Measurements from ENCODE around the gene MPC1. TPM values are rescaled to one million over a fixed set of nuclear protein-coding genes. Genes with fewer than 3 reads are reported as not detected.

Gene MPC1
- total and polyA plus RNA-seq, 2 donors (not counting 3 experiments of a cell fraction or from before 2014, with no cell fraction given) = 15.5 to 17.5 TPM

DNA sequence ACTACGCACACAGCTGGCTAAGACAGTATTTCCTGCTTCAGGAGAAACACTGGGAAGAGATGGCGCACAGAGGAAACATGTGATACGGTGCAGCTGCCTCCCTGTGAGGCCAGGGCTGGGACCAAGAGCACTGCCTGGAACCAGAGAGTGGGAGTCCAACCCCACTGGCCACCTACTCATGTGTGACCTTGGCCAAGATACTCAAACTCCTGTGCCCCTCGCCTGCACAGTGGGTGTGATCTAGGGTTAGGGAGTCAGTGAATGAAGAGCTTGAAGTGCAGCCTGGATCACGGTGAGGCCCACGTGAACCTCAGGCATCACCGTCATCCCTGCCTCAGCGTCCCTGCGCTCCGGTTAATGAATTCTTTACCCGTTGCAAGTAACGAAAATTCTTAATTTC, 41.7 kb upstream of the MPC1 start:
- BruUV-seq (replicated peaks) = no TSS peak
- Histone ChIP-seq H3K9me3 (replicated peaks; ENCODE audit: control insufficient read depth, insufficient read depth, low read length) (no peaks in the 10 kb centered on the region), H3K4me1 (ENCODE audit: control insufficient read depth, extremely low read depth, insufficient read depth, low read length) (peaks cover 5% of the 10 kb centered on the region), H3K9me1 (replicated peaks; ENCODE audit: control insufficient read depth, extremely low read depth, insufficient read depth, low read length) (no peaks in the 10 kb centered on the region), H3K27ac (ENCODE audit: insufficient read depth, low read depth, low read length) (no peak overlapping the region), H3K27me3 (ENCODE audit: control insufficient read depth in 2 of 2, insufficient read depth in 2 of 2, low read length in 2 of 2) (no peaks in the 10 kb centered on the region), H3K79me2 (ENCODE audit: control insufficient read depth, insufficient read depth, low read length) (no peaks in the 10 kb centered on the region), H3K4me2 (ENCODE audit: insufficient read depth, low read length) (no peak overlapping the region), H3K9ac (replicated peaks; ENCODE audit: extremely low read depth, insufficient read depth, low read length) (no peak overlapping the region), H3K36me3 (ENCODE audit: control insufficient read depth in 2 of 2, extremely low read depth in 1 of 2, insufficient read depth in 2 of 2, low read length in 2 of 2) (peaks cover 0 to 25% of the 10 kb centered on the region in 2 experiments), H3K4me3 (replicated peaks in 1 of 3; ENCODE audit: insufficient read depth in 1 of 3, low read depth in 1 of 3, low read length in 3 of 3) (no peak overlapping the region), H2AFZ (ENCODE audit: low read depth, low read length) (no peak overlapping the region), H4K20me1 (replicated peaks; ENCODE audit: control insufficient read depth, extremely low read depth, insufficient read depth, low read length) (no peaks in the 10 kb centered on the region)
- dilution Hi-C loops (cut with MboI; ENCODE audit: extremely low pct_ligation_motif_present, low sequenced_read_pairs) (no loop called here), intact Hi-C loops (cut with micrococcal nuclease) (no loop called here)
- ChIA-PET CTCF (interaction anchor here (1.1 to 1.2 kb wide), 2 partner anchors 14 to 24 kb away, joined by 3 to 5 read pairs; no protein-coding TSS in a partner anchor), POLR2A (no interaction called here)
- TF ChIP-seq FOS (IDR thresholded peaks at IDR 0.05; ENCODE audit: borderline replicate concordance, insufficient read depth, low read length) (no peak), CTCF (IDR thresholded peaks at IDR 0.05; ENCODE audit: extremely low read depth in 1 of 2, insufficient read depth in 1 of 2, low read depth in 1 of 2, low read length in 2 of 2) (no peak), GATA2 (IDR thresholded peaks at IDR 0.05; ENCODE audit: insufficient read depth, insufficient read length, low read depth, low read length) (no peak)
- FAIRE-seq (no peak), DNase-seq (ENCODE audit: low read depth, low spot score) (no peak)

DNA sequence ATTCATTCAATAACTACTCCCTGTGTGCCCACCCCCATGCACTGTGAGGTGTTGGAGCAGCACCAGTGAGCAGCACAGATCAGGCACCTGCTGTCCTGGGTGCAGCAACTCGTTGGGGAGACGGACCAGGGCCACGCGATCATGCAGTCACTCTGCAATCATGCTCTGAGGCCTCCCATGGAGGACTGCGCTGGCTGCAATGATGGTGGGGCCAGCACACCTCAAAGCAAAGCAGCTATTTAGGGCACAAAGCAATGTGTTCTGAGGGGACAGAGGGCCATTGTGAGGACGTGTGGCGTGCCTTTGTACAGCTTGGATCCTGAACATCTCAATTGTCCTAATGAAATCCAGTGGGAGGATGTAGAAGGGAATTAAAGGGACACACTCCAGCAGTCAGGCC, 41.0 kb upstream of the MPC1 start:
- Histone ChIP-seq H3K36me3 (ENCODE audit: control insufficient read depth in 2 of 2, extremely low read depth in 1 of 2, insufficient read depth in 2 of 2, low read length in 2 of 2) (peaks cover 0 to 31% of the 10 kb centered on the region in 2 experiments), H3K9ac (replicated peaks; ENCODE audit: extremely low read depth, insufficient read depth, low read length) (no peak overlapping the region), H3K27me3 (ENCODE audit: control insufficient read depth in 2 of 2, insufficient read depth in 2 of 2, low read length in 2 of 2) (no peaks in the 10 kb centered on the region), H3K9me1 (replicated peaks; ENCODE audit: control insufficient read depth, extremely low read depth, insufficient read depth, low read length) (no peaks in the 10 kb centered on the region), H3K27ac (ENCODE audit: insufficient read depth, low read depth, low read length) (no peak overlapping the region), H3K4me3 (replicated peaks in 1 of 3; ENCODE audit: insufficient read depth in 1 of 3, low read depth in 1 of 3, low read length in 3 of 3) (no peak overlapping the region), H3K79me2 (ENCODE audit: control insufficient read depth, insufficient read depth, low read length) (no peaks in the 10 kb centered on the region), H4K20me1 (replicated peaks; ENCODE audit: control insufficient read depth, extremely low read depth, insufficient read depth, low read length) (no peaks in the 10 kb centered on the region), H3K4me1 (ENCODE audit: control insufficient read depth, extremely low read depth, insufficient read depth, low read length) (peaks cover 5% of the 10 kb centered on the region), H3K4me2 (ENCODE audit: insufficient read depth, low read length) (no peak overlapping the region), H3K9me3 (replicated peaks; ENCODE audit: control insufficient read depth, insufficient read depth, low read length) (no peaks in the 10 kb centered on the region), H2AFZ (ENCODE audit: low read depth, low read length) (no peak overlapping the region)
- TF ChIP-seq FOS (IDR thresholded peaks at IDR 0.05; ENCODE audit: borderline replicate concordance, insufficient read depth, low read length) (no peak), GATA2 (IDR thresholded peaks at IDR 0.05; ENCODE audit: insufficient read depth, insufficient read length, low read depth, low read length) (no peak), POLR2AphosphoS5 (IDR thresholded peaks at IDR 0.05; ENCODE audit: insufficient read depth, low read depth, low read length) (no peak)
- dilution Hi-C loops (cut with MboI; ENCODE audit: extremely low pct_ligation_motif_present, low sequenced_read_pairs) (no loop called here), intact Hi-C loops (cut with micrococcal nuclease) (no loop called here)
- FAIRE-seq (no peak), DNase-seq (ENCODE audit: low read depth, low spot score) (no peak)
- BruUV-seq (replicated peaks) = no TSS peak
- CTCF ChIA-PET = no interaction called here
- POLR2A ChIA-PET = no interaction called here
